GM23338 (cell line): Measurements from ENCODE around the gene APH1B. TPM values are rescaled to one million over a fixed set of nuclear protein-coding genes. Genes with fewer than 3 reads are reported as not detected.

Source experiments
- ATAC-seq: fragments of 200-7000 bp; cut with Tn5 transposase; 3 replicates; pipeline ENCODE4 v1.9.1; 2020
- DNase-seq: peaks from one replicate; pipeline ENCODE4 v3.0.0-alpha.2; 2015; ENCODE audit warnings: low spot score
- H2AFZ ChIP-seq: fragments of 200-600 bp; sonication (generic); 2 replicates; pipeline ENCODE4 v1.8.0; 2016; ENCODE audit warnings: antibody characterized with exemption, mild to moderate bottlenecking, moderate library complexity
- H3F3A ChIP-seq: fragments of 200-600 bp; sonication (generic); replicated peaks from 2 replicates; pipeline ENCODE4 v1.8.0; 2017; ENCODE audit warnings: antibody characterized with exemption, mixed run types, low read depth
- H3K27ac ChIP-seq: fragments of 200-600 bp; sonication (generic); 2 replicates; pipeline ENCODE4 v1.6.1; 2016; ENCODE audit warnings: low read depth
- H3K27me3 ChIP-seq: fragments of 200-600 bp; sonication (generic); 2 replicates; pipeline ENCODE4 v1.8.0; 2016; ENCODE audit warnings: mild to moderate bottlenecking, mixed run types, moderate library complexity; ENCODE audit not compliant: insufficient read depth
- H3K36me3 ChIP-seq: fragments of 200-600 bp; sonication (generic); 2 replicates; pipeline ENCODE4 v1.8.0; 2016; ENCODE audit warnings: mild to moderate bottlenecking; ENCODE audit not compliant: insufficient read depth
- H3K4me1 ChIP-seq: fragments of 200-600 bp; sonication (generic); 2 replicates; pipeline ENCODE4 v1.8.0; 2016; ENCODE audit warnings: mild to moderate bottlenecking, moderate library complexity; ENCODE audit not compliant: insufficient read depth
- H3K4me2 ChIP-seq: fragments of 200-600 bp; sonication (generic); 2 replicates; pipeline ENCODE4 v1.7.1; 2017; ENCODE audit warnings: mixed run types
- H3K4me3 ChIP-seq: fragments of 200-600 bp; sonication (generic); 2 replicates; pipeline ENCODE4 v1.6.1; 2016; ENCODE audit warnings: mixed run types
- H3K79me2 ChIP-seq: fragments of 200-600 bp; sonication (generic); replicated peaks from 2 replicates; pipeline ENCODE4 v1.8.0; 2017; ENCODE audit warnings: mild to moderate bottlenecking; ENCODE audit not compliant: insufficient read depth
- H3K9me2 ChIP-seq: fragments of 200-600 bp; sonication (generic); 2 replicates; pipeline ENCODE4 v1.8.0; 2017; ENCODE audit not compliant: insufficient read depth
- H4K20me1 ChIP-seq: fragments of 200-600 bp; sonication (generic); replicated peaks from 2 replicates; pipeline ENCODE4 v1.8.0; 2017; ENCODE audit warnings: mild to moderate bottlenecking; ENCODE audit not compliant: insufficient read depth
- H3K27ac Mint-ChIP-seq: 2 replicates; pipeline ENCODE4 v1.8.0; 2020; ENCODE audit warnings: inconsistent platforms, mild to moderate bottlenecking, moderate library complexity, mixed read lengths
- H3K27me3 Mint-ChIP-seq: 3 replicates; pipeline ENCODE4 v1.8.0; 2022; ENCODE audit warnings: low read depth, mild to moderate bottlenecking, moderate library complexity, mixed read lengths, inconsistent platforms; ENCODE audit not compliant: insufficient read depth, poor library complexity
- H3K36me3 Mint-ChIP-seq: 3 replicates; pipeline ENCODE4 v1.8.0; 2021; ENCODE audit warnings: low read depth, mild to moderate bottlenecking, inconsistent platforms, moderate library complexity, mixed read lengths
- H3K4me1 Mint-ChIP-seq: 3 replicates; pipeline ENCODE4 v1.8.0; 2020; ENCODE audit warnings: mild to moderate bottlenecking, inconsistent platforms, mixed read lengths
- H3K4me3 Mint-ChIP-seq: 3 replicates; pipeline ENCODE4 v1.8.0; 2021; ENCODE audit warnings: moderate library complexity, mild to moderate bottlenecking, inconsistent platforms, mixed read lengths
- H3K9me3 Mint-ChIP-seq: 3 replicates; pipeline ENCODE4 v1.8.0; 2020; ENCODE audit warnings: moderate library complexity, mild to moderate bottlenecking, inconsistent platforms, mixed read lengths
- CREB1 ChIP-seq: fragments of 250-450 bp; sonication (Bioruptor Pico); IDR thresholded peaks from 2 replicates; pipeline ENCODE4 v1.5.0; 2020; ENCODE audit warnings: low read depth, mild to moderate bottlenecking, moderate library complexity
- ETS1 ChIP-seq: IDR thresholded peaks from 2 replicates; pipeline ENCODE4 v1.6.1; 2016; ENCODE audit warnings: antibody characterized with exemption
- EZH2 ChIP-seq: fragments of 200-600 bp; sonication (generic); IDR thresholded peaks from one replicate; pipeline ENCODE4 v1.8.0; 2017; ENCODE audit warnings: antibody characterized with exemption, mild to moderate bottlenecking, low read depth; ENCODE audit not compliant: unreplicated experiment
- EZH2phosphoT487 ChIP-seq: fragments of 200-600 bp; sonication (generic); IDR thresholded peaks from one replicate; pipeline ENCODE4 v1.8.1; 2018; ENCODE audit warnings: antibody characterized with exemption; ENCODE audit not compliant: unreplicated experiment
- JUNB ChIP-seq: IDR thresholded peaks from one replicate; pipeline ENCODE4 v1.6.1; 2016; ENCODE audit warnings: antibody characterized with exemption; ENCODE audit not compliant: unreplicated experiment
- NANOG ChIP-seq: IDR thresholded peaks from 2 replicates; pipeline ENCODE4 v1.6.1; 2016; ENCODE audit warnings: antibody characterized with exemption, borderline replicate concordance
- POLR2AphosphoS5 ChIP-seq: IDR thresholded peaks from 2 replicates; pipeline ENCODE4 v1.6.1; 2016; ENCODE audit warnings: antibody characterized with exemption, low read depth
- REST ChIP-seq: IDR thresholded peaks from one replicate; pipeline ENCODE4 v1.6.1; 2018; ENCODE audit warnings: antibody characterized with exemption; ENCODE audit not compliant: unreplicated experiment
- STAT1 ChIP-seq: IDR thresholded peaks from one replicate; pipeline ENCODE4 v1.6.1; 2016; ENCODE audit warnings: antibody characterized with exemption; ENCODE audit not compliant: unreplicated experiment
- ZNF114 ChIP-seq: fragments of 250-450 bp; sonication (Bioruptor Pico); IDR thresholded peaks from 2 replicates; pipeline ENCODE4 v1.5.0; 2020; ENCODE audit warnings: mild to moderate bottlenecking, moderate library complexity
- ZNF331 ChIP-seq: fragments of 250-450 bp; sonication (Bioruptor Pico); IDR thresholded peaks from 2 replicates; pipeline ENCODE4 v1.5.0; 2020; ENCODE audit warnings: low read depth, mild to moderate bottlenecking, moderate library complexity
- polyA plus RNA-seq: library from polyadenylated mRNA; unstranded; fragments of >200 nt; fragmentation: Nextera tagmentation; extraction: Ambion mirVana; gene quantifications from 2 replicates; pipeline ENCODE4 v1.2.1, GENCODE V29; 2016
- total RNA-seq: library from RNA; depleted of rRNA; stranded (reverse); fragments of >200 nt; shearing (Covaris generic); gene quantifications from 2 replicates; pipeline ENCODE4 v1.2.3, GENCODE V29; 2014
- TF ChIP-seq, protein P1 (sequence below), 2 experiments: fragments of 200-600 bp in 1 of 2; sonication (generic) in 1 of 2; conservative IDR thresholded peaks; 2 replicates each; pipeline versions ENCODE4 v1.5.1 to v1.6.1; 2016 to 2017; ENCODE audit warnings: antibody characterized with exemption in 2 of 2, low read depth in 2 of 2, mild to moderate bottlenecking in 2 of 2, moderate library complexity in 1 of 2
- TF ChIP-seq, protein P2 (sequence below): fragments of 250-450 bp; sonication (Bioruptor Pico); IDR thresholded peaks from 2 replicates; pipeline ENCODE4 v1.5.0; 2020; ENCODE audit warnings: mild to moderate bottlenecking, moderate library complexity

Gene APH1B
- total and polyA plus RNA-seq, 2 experiments from 2014 or later, result 14.3 to 24.4 TPM

GRCh38 chr15:63340878-63341277 is 63.5 kb downstream of the APH1B start:
- peaks cover 48% of the 10 kb centered on the region for H3K4me1 Mint-ChIP-seq
- peak overlapping the region; percentile 6; the same call in 1 of the 2 replicates for H3K4me3 ChIP-seq
- H3K79me2 ChIP-seq, result no peaks in the 10 kb centered on the region
- H3K4me1 ChIP-seq, result peaks cover 27% of the 10 kb centered on the region
- TF ChIP-seq, protein P1, sequence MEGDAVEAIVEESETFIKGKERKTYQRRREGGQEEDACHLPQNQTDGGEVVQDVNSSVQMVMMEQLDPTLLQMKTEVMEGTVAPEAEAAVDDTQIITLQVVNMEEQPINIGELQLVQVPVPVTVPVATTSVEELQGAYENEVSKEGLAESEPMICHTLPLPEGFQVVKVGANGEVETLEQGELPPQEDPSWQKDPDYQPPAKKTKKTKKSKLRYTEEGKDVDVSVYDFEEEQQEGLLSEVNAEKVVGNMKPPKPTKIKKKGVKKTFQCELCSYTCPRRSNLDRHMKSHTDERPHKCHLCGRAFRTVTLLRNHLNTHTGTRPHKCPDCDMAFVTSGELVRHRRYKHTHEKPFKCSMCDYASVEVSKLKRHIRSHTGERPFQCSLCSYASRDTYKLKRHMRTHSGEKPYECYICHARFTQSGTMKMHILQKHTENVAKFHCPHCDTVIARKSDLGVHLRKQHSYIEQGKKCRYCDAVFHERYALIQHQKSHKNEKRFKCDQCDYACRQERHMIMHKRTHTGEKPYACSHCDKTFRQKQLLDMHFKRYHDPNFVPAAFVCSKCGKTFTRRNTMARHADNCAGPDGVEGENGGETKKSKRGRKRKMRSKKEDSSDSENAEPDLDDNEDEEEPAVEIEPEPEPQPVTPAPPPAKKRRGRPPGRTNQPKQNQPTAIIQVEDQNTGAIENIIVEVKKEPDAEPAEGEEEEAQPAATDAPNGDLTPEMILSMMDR (conservative IDR thresholded peaks at IDR 0.05; ENCODE audit: low read depth in 2 of 2), result no peak
- TF ChIP-seq REST (no peak), ZNF114 (CRISPR knock-in tag) (no peak), ZNF331 (CRISPR knock-in tag) (no peak), EZH2 (no peak), NANOG (no peak), JUNB (no peak), EZH2phosphoT487 (no peak), ETS1 (no peak), POLR2AphosphoS5 (no peak), STAT1 (no peak), CREB1 (CRISPR knock-in tag) (no peak)
- TF ChIP-seq, protein P2, sequence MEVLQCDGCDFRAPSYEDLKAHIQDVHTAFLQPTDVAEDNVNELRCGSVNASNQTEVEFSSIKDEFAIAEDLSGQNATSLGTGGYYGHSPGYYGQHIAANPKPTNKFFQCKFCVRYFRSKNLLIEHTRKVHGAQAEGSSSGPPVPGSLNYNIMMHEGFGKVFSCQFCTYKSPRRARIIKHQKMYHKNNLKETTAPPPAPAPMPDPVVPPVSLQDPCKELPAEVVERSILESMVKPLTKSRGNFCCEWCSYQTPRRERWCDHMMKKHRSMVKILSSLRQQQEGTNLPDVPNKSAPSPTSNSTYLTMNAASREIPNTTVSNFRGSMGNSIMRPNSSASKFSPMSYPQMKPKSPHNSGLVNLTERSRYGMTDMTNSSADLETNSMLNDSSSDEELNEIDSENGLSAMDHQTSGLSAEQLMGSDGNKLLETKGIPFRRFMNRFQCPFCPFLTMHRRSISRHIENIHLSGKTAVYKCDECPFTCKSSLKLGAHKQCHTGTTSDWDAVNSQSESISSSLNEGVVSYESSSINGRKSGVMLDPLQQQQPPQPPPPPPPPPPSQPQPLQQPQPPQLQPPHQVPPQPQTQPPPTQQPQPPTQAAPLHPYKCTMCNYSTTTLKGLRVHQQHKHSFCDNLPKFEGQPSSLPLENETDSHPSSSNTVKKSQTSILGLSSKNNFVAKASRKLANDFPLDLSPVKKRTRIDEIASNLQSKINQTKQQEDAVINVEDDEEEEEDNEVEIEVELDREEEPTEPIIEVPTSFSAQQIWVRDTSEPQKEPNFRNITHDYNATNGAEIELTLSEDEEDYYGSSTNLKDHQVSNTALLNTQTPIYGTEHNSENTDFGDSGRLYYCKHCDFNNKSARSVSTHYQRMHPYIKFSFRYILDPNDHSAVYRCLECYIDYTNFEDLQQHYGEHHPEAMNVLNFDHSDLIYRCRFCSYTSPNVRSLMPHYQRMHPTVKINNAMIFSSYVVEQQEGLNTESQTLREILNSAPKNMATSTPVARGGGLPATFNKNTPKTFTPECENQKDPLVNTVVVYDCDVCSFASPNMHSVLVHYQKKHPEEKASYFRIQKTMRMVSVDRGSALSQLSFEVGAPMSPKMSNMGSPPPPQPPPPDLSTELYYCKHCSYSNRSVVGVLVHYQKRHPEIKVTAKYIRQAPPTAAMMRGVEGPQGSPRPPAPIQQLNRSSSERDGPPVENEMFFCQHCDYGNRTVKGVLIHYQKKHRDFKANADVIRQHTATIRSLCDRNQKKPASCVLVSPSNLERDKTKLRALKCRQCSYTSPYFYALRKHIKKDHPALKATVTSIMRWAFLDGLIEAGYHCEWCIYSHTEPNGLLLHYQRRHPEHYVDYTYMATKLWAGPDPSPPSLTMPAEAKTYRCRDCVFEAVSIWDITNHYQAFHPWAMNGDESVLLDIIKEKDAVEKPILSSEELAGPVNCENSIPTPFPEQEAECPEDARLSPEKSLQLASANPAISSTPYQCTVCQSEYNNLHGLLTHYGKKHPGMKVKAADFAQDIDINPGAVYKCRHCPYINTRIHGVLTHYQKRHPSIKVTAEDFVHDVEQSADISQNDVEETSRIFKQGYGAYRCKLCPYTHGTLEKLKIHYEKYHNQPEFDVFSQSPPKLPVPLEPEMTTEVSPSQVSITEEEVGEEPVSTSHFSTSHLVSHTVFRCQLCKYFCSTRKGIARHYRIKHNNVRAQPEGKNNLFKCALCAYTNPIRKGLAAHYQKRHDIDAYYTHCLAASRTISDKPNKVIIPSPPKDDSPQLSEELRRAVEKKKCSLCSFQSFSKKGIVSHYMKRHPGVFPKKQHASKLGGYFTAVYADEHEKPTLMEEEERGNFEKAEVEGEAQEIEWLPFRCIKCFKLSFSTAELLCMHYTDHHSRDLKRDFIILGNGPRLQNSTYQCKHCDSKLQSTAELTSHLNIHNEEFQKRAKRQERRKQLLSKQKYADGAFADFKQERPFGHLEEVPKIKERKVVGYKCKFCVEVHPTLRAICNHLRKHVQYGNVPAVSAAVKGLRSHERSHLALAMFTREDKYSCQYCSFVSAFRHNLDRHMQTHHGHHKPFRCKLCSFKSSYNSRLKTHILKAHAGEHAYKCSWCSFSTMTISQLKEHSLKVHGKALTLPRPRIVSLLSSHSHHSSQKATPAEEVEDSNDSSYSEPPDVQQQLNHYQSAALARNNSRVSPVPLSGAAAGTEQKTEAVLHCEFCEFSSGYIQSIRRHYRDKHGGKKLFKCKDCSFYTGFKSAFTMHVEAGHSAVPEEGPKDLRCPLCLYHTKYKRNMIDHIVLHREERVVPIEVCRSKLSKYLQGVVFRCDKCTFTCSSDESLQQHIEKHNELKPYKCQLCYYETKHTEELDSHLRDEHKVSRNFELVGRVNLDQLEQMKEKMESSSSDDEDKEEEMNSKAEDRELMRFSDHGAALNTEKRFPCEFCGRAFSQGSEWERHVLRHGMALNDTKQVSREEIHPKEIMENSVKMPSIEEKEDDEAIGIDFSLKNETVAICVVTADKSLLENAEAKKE (CRISPR knock-in tag), result no peak
- no peaks in the 10 kb centered on the region for H3F3A ChIP-seq
- no peaks in the 10 kb centered on the region for H3K9me3 Mint-ChIP-seq
- H3K27me3 Mint-ChIP-seq, result peaks cover 2% of the 10 kb centered on the region
- no peaks in the 10 kb centered on the region for H3K36me3 ChIP-seq
- H3K4me2 ChIP-seq, result peak overlapping the region; percentile 28
- H2AFZ ChIP-seq, result no peak overlapping the region
- no peaks in the 10 kb centered on the region for H4K20me1 ChIP-seq
- no peak overlapping the region for H3K4me3 Mint-ChIP-seq
- DNase-seq (no peak), ATAC-seq (no peak)
- no peak overlapping the region for H3K27ac ChIP-seq
- peaks cover 4% of the 10 kb centered on the region; the same call in 1 of the 2 replicates for H3K9me2 ChIP-seq
- H3K36me3 Mint-ChIP-seq, result no peaks in the 10 kb centered on the region; the same call in 2 of the 3 replicates
- no peaks in the 10 kb centered on the region for H3K27me3 ChIP-seq
- no peak overlapping the region for H3K27ac Mint-ChIP-seq
